ENCODE data around the gene CELSR1. TPM values are rescaled to one million over a fixed set of nuclear protein-coding genes. Genes with fewer than 3 reads are reported as not detected.

The CELSR1 gene
- total RNA-seq, 1 donor from 2014 or later, result 18.8 TPM

GRCh38 chr22:46561435-46561905 is 24.1 kb upstream of the CELSR1 start:
- peaks cover 5% of the 10 kb centered on the region for H3K9me3 Mint-ChIP-seq
- H3K4me3 Mint-ChIP-seq, result no peak overlapping the region

GRCh38 chr22:46560696-46561295 is 23.4 kb upstream of the CELSR1 start:
- no peaks in the 10 kb centered on the region for H3K4me1 Mint-ChIP-seq
- peaks cover 5% of the 10 kb centered on the region for H3K27me3 Mint-ChIP-seq (ENCODE audit: low read depth)
- peaks cover 3% of the 10 kb centered on the region for H3K36me3 Mint-ChIP-seq
- no peak for DNase-seq (ENCODE audit: low spot score in 2 of 2, unreplicated experiment in 2 of 2)
- H3K9me3 Mint-ChIP-seq, result peaks cover 5% of the 10 kb centered on the region
- no peak overlapping the region for H3K4me3 Mint-ChIP-seq
- TF ChIP-seq CTCF (IDR thresholded peaks at IDR 0.05; ENCODE audit: unreplicated experiment), result no peak
- H3K27ac Mint-ChIP-seq, result no peak overlapping the region

More at GRCh38 chr22:46561435-46561905, 24.1 kb upstream of the CELSR1 start:
- Mint-ChIP-seq H3K36me3 (peaks cover 3% of the 10 kb centered on the region), H3K27ac (no peak overlapping the region), H3K27me3 (ENCODE audit: low read depth) (peaks cover 5% of the 10 kb centered on the region), H3K4me1 (no peaks in the 10 kb centered on the region)
- TF ChIP-seq CTCF (IDR thresholded peaks at IDR 0.05; ENCODE audit: unreplicated experiment), result no peak
- no peak for DNase-seq (ENCODE audit: low spot score in 2 of 2, unreplicated experiment in 2 of 2)

GRCh38 chr22:46557736-46558480 is 20.5 kb upstream of the CELSR1 start:
- no peak for TF ChIP-seq CTCF (IDR thresholded peaks at IDR 0.05; ENCODE audit: unreplicated experiment)
- no peak overlapping the region for H3K27ac Mint-ChIP-seq
- no peaks in the 10 kb centered on the region for H3K4me1 Mint-ChIP-seq
- no peak for DNase-seq (ENCODE audit: low spot score in 2 of 2, unreplicated experiment in 2 of 2)
- peaks cover 3% of the 10 kb centered on the region for H3K36me3 Mint-ChIP-seq
- peaks cover 5% of the 10 kb centered on the region for H3K27me3 Mint-ChIP-seq (ENCODE audit: low read depth)
- peaks cover 5% of the 10 kb centered on the region for H3K9me3 Mint-ChIP-seq
- H3K4me3 Mint-ChIP-seq, result no peak overlapping the region

GRCh38 chr22:46556775-46557174 is 19.4 kb upstream of the CELSR1 start:
- H3K4me3 Mint-ChIP-seq, result no peak overlapping the region
- H3K27me3 Mint-ChIP-seq (ENCODE audit: low read depth), result peaks cover 8% of the 10 kb centered on the region
- peaks cover 3% of the 10 kb centered on the region for H3K36me3 Mint-ChIP-seq

GRCh38 chr22:46553189-46553588 is 15.8 kb upstream of the CELSR1 start:
- Mint-ChIP-seq H3K27ac (no peak overlapping the region), H3K27me3 (ENCODE audit: low read depth) (peaks cover 12% of the 10 kb centered on the region), H3K4me3 (no peak overlapping the region), H3K9me3 (peaks cover 8% of the 10 kb centered on the region), H3K4me1 (peaks cover 15% of the 10 kb centered on the region), H3K36me3 (peaks cover 3% of the 10 kb centered on the region)
- DNase-seq (ENCODE audit: low spot score in 2 of 2, unreplicated experiment in 2 of 2), result no peak
- TF ChIP-seq CTCF (IDR thresholded peaks at IDR 0.05; ENCODE audit: unreplicated experiment), result no peak

More at GRCh38 chr22:46556775-46557174, 19.4 kb upstream of the CELSR1 start:
- no peak for TF ChIP-seq CTCF (IDR thresholded peaks at IDR 0.05; ENCODE audit: unreplicated experiment)
- no peak for DNase-seq (ENCODE audit: low spot score in 2 of 2, unreplicated experiment in 2 of 2)
- Mint-ChIP-seq H3K4me1 (no peaks in the 10 kb centered on the region), H3K27ac (no peak overlapping the region), H3K9me3 (peaks cover 8% of the 10 kb centered on the region)
